NCI-H2081 (cell line): Measurements from ENCODE around the gene TIMM23.
A peak's percentile ranks its signal among the peaks of the same experiment; 100 is the strongest.
"Not testable (repeated sequence)": the region's sequence is repeated elsewhere in the genome, so short reads cannot be mapped to it uniquely, and the experiment has no call there.

Experiments
- DNase-seq, 2 experiments: peaks; one replicate each; lab custom pipeline; 2025; lab: John Stamatoyannopoulos, UW

TIMM23 gene, protein sequence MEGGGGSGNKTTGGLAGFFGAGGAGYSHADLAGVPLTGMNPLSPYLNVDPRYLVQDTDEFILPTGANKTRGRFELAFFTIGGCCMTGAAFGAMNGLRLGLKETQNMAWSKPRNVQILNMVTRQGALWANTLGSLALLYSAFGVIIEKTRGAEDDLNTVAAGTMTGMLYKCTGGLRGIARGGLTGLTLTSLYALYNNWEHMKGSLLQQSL

DNA sequence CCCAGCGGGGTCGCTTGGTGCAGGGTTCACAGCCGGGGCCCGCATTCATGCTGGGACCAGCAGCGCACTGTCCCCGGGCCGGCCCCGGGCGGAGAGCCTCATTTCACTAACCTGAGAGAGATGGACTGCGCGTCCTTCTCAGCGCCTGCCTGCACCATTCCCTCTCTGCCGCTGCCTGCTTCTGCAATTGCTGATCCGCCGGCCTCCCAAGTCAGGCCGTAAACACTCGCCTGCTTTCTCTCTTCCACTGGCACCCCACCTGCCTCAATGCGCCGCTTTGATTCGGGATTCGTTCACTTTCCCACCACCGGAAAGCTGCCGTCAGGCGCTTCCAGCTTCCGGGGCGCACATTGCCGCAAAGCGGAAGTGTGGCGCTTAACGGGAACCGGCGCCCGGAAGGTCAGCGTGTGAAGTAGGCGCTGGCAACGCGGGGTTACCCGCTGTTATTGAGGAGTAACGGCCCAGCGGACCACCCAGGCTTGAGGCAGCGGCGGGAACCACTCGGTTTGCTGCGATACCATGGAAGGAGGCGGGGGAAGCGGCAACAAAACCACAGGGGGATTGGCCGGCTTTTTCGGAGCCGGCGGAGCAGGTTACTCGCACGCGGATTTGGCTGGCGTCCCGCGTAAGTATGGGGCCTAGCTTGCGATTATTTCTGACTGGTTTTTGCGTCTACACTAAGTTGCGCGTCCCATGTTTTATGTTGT is at the start of gene TIMM23:
TIMM23 (plus strand) TSS at position 384 of the 707 bp plus-strand sequence; CDS start at position 520, 136 bp downstream.
- peak; percentile 64 to 84 for DNase-seq

DNA sequence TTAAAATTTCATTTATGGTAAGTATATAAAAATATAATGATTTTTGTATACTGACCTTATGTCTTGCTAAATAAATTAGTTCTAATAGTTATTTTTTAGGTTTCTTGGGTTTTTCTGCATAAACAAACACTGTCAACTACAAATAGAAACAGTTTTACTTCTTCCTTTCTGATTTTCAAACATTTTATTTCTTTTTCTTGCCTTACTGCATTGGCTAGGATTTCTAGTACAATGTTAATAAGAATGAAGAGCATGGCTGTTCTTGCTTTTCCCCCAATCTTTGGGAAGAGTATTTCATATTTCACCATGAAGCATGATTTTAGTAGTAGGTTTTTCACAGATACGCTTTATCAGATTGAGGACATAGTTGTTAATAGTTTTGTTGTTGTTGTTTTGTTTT is 45.5 kb upstream of the TIMM23 start:
- DNase-seq = not testable (repeated sequence)

DNA sequence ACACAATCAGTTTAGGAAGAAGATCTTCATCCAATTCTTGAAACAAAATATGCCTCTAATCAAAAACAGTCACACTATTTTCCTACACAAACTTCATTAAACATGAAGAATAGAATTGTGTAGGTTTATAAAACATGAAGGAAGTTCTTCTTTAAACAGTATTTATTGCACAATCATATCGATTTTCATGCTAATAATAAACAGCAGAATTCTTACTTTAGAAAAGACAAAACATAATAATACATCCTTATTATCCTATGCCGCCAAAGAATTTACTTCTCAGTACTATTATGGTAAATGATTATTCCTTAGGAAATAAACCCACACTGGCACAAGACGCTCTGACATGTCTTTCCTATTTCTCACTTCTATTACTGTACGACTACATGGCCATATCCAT is 41.0 kb upstream of the TIMM23 start:
- DNase-seq = not testable (repeated sequence)

DNA sequence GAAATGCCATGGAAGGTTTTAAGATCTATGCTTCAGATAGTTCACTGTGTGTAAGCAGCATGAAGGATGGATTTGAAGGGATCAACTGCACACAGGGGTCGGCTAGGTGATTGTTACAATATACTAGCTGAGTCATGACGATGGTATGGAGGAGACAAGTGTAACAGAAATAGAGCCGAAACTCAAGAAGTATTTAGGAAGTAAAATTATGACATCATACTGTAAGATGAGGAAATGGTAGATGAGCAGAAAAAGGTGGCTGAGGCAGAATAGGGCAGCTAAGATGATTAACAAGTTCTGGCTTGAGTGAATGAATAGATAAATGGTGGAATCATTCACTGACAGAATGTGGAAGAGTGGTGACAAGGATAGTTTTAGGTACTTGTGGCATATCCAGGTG is 37.5 kb upstream of the TIMM23 start:
- DNase-seq = not testable (repeated sequence)

GRCh38 chr10:45939176-45939697 is 33.1 kb upstream of the TIMM23 start:
- DNase-seq = not testable (repeated sequence)

DNA sequence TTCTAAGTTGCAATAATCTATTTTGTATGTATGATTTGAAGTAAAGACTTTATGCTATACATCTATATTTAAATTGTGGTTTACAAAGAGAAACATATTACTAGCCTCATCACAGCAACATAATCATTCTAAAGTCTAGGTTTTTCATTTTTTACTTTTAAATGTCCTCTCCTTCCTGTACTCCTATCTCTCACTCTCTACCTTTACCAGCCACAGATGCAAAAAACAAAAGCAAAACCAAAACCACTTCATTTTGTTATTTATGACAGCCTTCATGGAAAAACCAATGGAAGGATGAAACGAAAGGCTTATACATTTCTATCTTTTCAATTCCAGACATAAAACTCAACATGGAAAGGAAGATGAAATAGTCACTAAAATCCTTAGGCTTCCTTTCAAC is 31.1 kb upstream of the TIMM23 start:
- DNase-seq = not testable (repeated sequence)

- not testable (repeated sequence) for DNase-seq
These were observed 26.8 kb upstream of the TIMM23 start for GRCh38 chr10:45945476-45945875.

DNA sequence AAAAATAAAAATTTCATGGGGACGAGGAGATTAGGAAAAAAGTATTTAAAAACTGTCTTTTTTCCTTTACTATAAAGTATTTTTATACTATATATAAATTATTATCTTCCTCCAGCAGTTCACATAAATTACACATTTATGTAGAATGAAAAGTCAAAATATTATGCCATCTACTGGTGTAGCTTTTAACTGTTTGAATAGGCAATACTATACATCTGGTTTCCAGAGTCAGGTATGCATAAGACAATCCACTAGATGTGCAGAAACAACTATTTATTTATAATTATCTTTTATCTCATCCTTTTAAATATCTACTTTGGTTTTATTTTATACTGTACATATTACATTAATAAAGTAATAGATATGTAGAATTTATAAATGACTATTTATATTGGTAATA is 24.9 kb upstream of the TIMM23 start:
- DNase-seq = not testable (repeated sequence)

- not testable (repeated sequence) for DNase-seq
These were observed 23.5 kb upstream of the TIMM23 start for GRCh38 chr10:45948801-45949200.

DNA sequence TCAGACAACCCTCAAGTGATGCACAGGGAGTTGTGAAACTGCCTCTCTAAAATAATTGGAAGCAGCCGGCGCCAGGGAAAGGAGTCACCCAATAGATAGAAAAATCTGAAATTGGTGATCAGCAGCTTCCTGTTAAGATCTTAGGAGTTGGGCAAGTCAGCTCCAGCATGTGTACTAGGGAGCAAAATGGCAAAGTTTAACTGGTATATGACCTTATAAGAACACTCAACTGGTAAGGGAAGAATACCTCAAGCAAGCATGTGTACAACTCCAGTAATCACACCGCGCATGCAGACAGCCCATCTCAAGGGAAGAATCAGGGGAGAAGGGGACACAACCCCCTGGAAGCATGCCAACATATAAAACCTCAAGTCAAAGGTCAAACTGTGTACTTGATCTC is 17.9 kb upstream of the TIMM23 start:
- not testable (repeated sequence) for DNase-seq

DNA sequence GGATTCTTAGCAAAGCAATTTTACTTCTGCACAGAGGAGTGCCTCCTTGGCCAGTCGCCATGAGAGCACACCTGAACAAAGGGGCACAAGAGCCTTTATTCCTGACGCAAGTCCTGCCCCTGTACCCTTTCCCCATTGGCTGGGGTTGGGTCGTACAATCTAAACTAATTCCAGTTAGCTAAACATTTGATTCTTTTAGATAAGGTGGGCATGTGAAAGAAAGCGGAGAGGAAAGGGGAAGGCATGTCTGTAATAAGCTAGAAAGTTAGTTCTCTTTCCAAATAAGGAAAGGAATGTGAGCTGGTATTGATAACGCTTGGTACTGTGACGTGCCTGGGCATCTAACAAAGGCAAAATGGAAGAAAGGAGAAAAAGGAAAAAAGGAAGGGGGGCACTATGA is 15.7 kb upstream of the TIMM23 start:
- DNase-seq = not testable (repeated sequence)

DNA sequence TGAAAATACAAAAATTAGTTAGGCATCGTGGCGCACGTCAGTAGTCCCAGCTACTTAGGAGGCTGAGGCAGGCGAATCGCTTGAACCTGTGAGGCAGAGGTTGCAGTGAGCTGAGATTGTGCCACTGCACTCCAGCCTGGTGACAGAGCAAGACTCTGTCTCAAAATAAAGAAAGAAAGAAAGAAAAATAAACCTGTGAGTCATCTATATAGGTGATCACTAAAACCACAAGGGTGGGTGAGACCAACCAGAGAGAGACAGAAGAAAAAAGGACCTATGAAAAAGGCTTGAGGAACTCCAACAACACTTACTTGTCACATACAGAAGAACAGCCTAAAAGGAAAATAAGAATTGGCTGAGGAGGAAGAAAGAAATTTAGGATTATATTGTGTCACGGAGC is 14.4 kb upstream of the TIMM23 start:
- DNase-seq = not testable (repeated sequence)

- DNase-seq = not testable (repeated sequence)
These were observed 9.4 kb upstream of the TIMM23 start for GRCh38 chr10:45962686-45963452.

- not testable (repeated sequence) for DNase-seq
These were observed 1.3 kb upstream of the TIMM23 start for GRCh38 chr10:45971019-45971418.

- not testable (repeated sequence) for DNase-seq
These were observed 565 bp upstream of the TIMM23 start for GRCh38 chr10:45971742-45972105.

DNA sequence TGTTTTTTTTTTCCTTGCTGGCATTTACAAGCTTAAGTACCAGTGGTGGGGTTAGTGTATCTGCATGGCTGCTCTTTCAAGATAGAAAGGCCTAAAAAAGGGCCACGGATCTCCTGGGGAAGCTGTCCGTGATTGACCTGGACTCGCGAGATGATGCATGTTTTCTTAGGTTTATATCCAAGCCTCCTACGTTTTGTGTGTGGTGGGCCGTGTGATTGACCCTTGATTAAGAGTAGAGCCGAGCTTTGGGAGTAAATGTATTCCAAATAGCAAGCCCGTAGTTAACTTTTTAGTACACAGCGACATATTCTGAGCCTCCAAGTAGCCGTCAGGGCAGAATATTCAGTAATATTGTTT is 502 bp downstream of the TIMM23 start:
- not testable (repeated sequence) for DNase-seq

DNA sequence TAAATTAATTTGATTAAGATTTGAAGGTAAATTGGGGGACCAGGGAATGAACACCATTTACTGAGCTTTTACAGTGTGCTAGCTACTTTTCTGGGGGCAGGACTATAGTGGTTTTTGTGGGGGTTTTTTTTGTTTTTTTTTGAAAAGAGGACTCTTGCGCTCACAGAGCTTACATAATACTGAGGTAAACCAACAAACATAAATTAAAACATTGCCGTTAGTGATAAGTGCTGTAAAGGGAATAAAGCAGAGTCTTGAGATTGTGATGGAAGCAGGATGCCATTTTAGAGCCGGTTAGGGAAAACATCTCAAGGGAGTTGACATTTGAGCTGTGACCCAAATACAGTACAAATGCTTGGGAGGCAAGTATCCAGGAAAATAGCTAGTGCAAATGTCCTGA is 1.8 kb downstream of the TIMM23 start:
- not testable (repeated sequence) for DNase-seq

GRCh38 chr10:45978554-45978953 is 6.3 kb downstream of the TIMM23 start:
- DNase-seq = not testable (repeated sequence)

DNA sequence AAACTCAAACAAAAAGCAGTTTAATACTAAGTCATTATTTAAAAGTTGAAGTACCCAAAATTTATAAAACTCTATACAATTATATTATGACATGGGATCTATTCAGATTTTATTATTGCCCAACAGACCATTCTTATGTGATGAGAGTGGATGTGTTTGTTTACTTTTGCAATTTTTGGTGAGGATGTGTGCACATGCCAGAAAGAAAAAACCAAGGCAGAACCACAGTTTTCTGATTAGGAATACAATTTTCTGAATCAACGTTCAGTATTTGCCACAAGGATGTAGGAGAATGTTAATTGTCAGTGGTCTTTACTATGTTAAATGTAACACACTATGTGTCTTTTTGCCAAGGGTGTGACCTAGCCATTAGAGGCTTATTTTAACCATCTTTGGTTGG is 9.1 kb downstream of the TIMM23 start:
- not testable (repeated sequence) for DNase-seq

GRCh38 chr10:45983538-45984186 is 11.4 kb downstream of the TIMM23 start:
- not testable (repeated sequence) for DNase-seq

GRCh38 chr10:45984473-45984872 is 12.2 kb downstream of the TIMM23 start:
- DNase-seq = not testable (repeated sequence)

- DNase-seq = not testable (repeated sequence)
These were observed 13.3 kb downstream of the TIMM23 start for GRCh38 chr10:45985590-45985989.
